GM19468 (cell line): Measurements from ENCODE around the gene ZDHHC3.

ENCODE experiments used
- ATAC-seq: cut with Tn5 transposase; IDR thresholded peaks from one replicate; pipeline ENCODE4 v1.9.1; 2021; ENCODE audit warnings: mild to moderate bottlenecking, moderate library complexity, moderate number of reproducible peaks; ENCODE audit not compliant: unreplicated experiment; ENCODE audit errors: extremely low read depth

Gene ZDHHC3

DNA sequence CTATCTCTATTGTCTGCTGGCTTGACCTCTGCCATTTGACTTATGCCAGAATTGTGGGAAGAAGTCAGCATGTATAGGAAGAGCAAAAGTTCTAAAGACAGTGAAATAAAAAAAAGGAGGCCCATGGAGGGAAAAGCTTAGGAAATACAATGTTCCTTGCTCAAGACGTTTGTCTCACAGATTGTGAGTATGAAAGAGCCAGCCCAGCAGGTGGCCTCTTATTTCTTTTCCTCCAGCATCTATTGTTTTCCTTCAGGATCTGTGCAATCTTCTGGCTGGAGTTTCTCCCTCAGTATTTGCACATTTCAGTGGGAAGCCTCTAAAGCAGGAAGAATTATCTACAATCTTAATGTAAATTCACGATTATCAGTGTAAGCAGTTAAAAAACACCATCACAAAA lies 43.7 kb downstream of the ZDHHC3 start:
- no peak for ATAC-seq

DNA sequence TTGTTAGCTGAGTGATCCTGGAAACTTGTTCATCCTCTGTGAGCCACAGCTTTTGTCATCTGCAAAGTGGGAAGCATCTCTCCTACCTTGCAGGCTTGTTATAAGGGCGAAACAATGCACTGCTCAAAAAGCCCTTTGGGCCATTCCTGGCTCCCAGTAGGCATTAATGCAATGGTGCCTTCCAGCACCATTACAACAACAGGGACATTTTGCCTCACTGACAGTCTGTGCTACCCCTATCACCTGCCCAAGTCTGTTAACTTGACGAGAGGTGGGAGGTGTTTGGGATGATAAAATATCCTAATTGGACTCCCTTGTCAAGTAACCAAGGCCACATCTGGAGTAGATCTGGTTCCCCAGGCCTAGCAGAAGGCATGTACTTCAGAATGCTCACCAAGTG lies 44.2 kb downstream of the ZDHHC3 start:
- ATAC-seq: no peak

DNA sequence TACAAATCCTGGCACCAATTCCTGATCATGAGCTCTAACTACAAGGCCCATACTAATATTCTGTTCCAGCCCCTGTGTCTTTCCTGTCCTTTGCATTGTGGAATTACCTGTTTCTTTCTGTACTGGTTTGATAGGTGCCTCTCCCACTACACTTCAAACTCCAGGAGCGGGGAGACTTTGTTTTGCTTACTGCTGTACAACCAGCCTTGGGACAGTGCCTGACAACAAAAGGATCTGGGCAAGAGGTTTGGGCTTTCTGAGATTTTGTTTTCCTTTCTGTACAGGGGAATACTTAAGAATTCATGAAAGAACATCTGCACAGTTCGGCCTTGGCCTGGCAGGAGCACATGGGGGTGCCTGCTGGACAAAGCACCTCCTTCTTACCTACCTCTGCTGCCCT lies 45.1 kb downstream of the ZDHHC3 start:
- ATAC-seq: no peak

DNA sequence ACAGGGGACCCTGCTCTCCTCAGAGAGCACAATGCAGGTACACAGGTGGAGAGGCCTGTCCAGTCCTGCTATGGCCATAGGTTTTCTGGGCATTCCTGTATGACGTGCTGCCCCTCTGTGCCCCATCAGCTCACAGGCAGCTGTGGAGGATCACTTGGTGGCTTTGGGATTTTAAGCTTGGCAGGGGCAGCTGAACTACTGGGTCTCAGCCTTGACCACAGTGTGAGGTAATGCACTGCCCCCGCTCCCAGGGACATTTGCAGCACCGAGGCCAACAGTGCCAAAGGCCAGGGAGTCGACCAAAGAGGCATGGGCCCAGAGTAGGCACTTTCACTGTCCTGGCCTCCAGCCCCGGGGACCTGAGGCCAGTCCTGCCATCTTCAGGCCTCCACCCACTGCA lies 46.2 kb downstream of the ZDHHC3 start:
- no peak for ATAC-seq

DNA sequence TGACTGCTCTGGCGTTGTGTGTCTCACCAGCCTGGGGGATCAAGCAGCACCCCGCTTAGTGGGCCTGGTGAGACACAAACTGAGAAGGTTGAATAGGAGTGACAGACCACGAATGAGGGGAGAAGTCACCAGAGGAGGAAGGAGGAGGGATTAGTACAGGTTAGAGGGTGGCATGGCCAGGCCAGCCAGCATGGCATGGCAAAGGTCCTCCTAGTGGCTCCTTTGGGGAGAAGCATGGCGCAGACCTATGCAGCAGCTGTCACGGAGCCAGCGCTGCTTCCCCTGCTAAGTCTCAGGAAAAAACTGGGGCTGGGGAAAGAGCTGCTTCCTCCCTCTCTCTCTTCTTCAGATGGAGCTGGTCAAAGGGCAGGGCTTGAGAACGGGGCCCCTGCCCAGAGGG lies 48.6 kb downstream of the ZDHHC3 start:
- no peak for ATAC-seq

DNA sequence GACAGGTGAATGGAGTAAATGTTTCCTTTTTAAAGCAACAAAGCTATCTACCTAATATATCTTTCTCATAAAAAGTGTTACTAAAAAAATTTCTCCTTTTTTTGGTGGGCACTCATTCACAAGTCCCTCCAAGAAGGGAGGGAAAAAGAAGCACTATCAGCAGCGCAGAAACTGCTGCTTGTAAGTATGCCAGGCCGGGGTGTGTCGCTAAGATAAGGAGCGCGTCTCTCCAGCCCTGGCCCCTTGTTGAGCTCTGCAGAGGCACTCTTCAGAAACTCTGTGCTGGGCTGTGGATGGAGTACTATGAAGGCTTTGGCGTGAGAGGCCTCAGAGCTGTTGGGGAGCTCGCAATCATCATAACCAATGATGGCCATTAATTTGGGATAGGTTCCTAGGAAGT lies 49.1 kb downstream of the ZDHHC3 start:
- no peak for ATAC-seq

DNA sequence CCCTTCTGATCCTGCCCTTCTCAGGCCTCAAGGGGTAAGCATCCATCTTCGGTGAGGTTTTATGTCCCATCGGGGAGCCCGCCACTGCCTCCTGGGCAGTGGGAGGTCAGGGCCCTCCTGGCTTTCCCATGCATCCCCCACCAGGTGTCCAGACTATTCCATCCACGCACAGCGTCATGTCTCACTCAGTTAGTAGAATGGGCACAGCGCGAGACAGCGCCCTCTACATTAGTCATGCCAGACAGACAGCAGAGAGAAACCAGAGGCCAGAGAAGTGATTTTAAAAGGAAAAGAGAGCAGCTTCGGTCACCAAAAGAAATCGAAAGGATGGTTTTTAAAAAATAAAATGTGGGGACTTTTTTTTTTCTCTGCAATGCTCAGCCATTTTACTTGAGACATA lies 49.8 kb downstream of the ZDHHC3 start:
- ATAC-seq: no peak

DNA sequence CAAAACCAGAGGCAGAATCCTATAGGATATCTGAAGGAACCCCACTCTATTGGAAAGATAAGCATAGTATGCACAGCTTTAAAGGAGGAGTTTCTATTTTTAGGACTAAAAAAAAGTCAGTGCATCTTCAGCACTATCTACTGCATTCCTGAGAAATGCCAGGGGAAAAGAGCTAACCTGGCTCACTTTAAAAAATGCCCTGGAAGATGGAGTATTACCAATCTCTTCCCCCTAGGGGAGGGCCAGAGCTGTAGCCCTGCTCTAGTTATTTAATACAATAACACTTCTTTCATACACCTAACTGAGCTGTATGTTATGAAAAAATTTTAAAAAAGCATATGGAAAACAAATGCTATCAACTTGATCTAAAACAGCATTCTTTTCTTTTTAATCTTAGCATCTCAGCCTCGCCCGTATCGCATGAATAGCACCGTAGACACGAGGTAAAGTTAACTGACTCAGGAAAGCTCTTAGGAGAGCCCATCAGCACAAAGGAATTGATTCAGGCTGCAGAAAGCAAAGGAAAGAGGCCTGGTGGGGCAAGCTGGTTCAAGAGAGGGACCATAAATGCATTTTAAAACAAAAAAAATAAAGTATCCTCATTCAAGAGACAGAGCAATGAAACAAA lies 51.4 kb downstream of the ZDHHC3 start:
- ATAC-seq: no peak

DNA sequence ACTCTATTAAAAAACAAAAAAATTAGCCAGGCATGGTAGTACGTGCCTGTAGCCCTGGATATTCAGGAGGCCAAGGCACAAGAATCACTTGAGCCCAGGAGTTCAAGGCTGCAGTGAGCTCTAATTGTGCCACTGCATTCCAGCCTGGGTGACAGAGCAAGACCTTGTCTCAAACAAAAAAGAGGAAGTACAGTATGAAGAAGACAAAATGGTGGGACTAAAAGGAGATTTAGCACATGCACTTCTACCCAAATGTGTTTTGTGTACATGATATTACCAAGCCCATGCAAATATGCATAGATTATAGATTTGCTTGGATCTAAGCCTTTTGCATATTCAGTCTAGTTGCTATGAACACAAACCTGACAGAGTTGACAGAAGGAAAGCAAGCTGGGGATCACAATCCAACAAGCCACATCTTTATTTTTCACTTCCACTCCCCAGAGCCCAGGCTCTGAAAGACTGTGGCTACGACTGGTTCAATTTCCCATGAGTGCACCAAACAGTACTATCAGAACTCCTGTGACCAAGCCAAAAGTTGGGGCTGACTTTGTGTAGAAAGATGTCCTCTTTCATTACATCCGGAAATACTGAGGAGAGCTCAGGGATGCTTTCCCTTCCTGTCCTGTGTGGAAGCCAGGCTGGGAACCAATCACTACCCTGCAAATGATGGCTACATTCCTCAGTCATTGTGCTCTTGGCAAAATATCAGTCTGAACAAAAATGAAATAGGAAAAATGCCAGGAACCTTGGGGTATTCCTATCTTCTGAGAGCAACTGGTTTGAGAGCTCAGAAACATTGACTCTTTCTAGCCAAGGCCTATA lies 52.1 kb downstream of the ZDHHC3 start:
- no peak for ATAC-seq

DNA sequence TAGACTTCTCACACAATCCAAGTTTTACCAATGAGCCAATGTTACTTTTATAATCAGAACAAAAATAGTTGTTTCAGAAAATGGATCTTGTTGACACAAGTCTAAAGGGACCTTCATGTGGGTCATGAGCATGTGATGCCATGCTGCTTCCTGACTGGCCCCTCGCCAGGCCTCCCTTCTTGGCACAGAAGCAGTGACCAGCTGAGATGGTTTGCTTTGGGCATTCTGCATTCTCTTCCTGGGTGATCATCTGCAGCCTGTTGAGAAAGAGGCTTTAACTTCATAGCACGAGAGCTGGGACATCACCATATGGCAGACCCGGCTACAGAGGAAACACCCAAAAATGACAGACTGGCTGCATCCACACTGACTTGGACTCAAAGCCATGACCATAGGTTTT lies 55.9 kb downstream of the ZDHHC3 start:
- ATAC-seq: no peak

DNA sequence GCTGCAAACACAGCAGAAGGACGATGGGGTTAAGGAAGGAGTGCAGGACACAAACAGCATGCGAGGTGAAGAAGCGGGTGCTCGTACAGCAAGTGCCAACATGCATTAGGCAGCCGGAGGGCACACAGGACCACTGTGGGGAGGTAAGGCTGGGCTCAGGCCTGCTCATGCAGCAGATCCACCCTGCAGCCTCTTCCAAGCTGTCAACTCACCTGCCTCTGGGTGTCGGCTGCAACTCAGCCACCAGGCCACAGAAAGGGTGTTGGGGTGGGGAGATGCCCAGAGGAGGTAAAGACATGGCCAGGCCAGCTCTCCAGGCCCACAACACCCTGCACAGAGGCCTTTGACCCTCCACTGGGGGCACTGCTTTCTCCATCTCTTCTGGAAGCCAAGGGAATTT lies 57.4 kb downstream of the ZDHHC3 start:
- no peak for ATAC-seq

DNA sequence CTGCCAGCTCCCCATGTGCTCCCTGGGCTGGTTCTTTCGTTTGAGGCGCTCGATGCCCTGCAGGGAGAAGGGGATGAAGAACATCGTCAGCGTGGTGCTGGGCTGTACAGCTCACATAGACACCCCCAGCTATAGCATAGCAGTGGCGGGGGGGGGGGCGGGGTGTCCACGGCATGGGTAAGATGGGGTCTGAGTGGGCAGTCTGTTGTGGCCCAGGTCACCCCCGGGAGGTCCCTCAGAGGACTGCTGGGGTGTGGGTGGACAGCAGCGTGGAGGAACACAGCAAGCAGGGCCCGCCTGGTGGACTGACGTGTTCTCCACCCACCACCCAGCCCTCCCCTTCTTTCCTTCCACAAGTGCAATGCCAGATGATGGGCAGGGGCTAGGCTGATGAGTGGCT lies 57.9 kb downstream of the ZDHHC3 start:
- no peak for ATAC-seq

DNA sequence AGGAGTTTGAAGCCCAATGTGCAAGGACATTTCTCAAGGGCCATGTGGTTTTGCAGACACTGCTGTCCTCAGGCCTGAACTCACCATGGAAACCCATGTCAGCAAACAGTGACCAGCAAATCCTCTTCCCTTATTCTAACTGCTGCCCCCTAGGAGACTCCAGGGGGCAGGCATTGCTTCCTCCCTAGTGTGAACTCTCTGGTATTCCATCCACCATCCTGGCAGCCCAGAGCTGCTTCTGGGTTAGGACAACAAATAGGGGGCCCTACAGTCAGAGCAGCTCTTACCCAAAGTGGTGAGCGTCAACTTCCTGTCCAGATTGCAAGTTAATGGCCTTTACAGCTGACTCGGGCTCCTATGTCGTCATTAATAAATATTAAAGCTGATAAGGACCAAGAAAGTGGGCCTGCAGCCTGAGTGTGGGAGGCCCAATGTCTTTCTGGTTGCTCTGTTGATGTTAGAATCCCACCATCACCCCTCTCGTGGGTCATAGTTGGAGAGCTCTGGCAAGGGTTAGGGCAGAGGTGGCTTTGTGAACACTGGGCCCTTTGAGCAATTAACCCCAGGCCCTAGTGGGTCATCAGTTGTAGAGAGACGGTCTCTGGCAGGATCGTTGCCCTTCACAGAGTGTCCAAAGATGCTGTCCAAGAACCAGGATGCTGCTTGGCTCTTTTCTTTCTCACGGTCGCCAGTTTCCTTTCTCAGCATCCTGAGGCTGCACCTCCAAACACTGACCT lies 60.1 kb downstream of the ZDHHC3 start:
- no peak for ATAC-seq

DNA sequence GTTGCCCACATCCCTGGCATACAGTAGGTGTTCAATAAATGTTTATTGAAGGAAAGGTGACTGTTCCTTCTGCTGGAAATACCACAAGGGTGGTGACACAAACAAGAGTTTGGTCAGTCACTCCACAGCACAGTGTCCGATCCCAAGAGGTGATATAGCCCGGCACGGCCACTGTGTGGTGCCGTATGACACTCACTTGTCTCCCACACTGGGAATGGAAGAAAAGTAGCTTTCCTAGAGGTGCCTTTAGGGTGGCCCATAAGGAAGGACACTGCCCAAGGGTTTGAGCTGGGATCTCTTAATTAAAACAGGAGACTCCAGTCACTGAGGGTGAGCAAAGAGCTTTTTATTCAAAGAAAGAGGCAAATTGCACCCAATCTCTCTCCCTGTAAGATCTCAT lies 61.0 kb downstream of the ZDHHC3 start:
- no peak for ATAC-seq

DNA sequence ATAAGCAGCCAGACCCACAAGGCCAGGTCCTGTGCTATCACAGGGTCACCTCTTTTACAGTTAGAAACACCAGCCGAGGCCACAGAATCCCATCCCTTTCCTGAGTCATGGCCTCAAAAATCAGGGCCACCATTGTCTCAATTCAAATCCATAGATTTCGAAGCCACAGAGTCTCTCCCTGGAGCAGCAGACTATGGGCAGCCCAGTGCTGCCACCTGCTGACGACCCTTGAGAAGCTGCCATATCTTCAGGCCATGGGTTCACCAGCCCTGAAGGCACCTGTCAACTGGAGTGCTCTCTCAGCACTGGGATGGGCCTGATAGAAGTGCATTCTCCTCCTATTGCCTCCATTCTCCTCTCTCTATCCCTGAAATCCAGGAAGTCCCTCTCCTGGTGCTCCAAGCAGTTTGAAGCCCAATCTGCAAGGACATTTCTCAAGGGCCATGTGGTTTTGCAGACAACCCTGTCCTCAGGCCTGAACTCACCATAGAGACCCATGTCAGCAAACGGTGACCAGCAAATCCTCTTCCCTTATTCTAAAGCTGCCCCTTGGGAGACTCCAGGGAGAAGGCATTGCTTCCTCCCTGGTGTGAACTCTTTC lies 62.0 kb downstream of the ZDHHC3 start:
- ATAC-seq: no peak

DNA sequence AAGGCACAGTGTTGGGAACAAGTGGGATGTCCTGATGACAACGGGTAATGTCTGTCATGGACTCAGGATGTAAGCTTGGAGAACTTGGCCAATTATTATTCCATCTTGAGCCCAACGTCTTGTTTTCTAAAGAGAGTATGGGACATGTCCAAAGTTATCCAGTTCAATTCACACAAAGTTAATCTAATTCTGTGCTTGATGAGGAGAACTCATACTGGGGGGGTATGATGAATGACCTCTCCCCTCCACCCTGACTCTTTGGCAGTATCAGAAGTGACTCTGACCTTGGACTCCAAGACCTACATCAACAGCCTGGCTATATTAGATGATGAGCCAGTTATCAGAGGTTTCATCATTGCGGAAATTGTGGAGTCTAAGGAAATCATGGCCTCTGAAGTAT lies 65.3 kb downstream of the ZDHHC3 start:
- no peak for ATAC-seq

DNA sequence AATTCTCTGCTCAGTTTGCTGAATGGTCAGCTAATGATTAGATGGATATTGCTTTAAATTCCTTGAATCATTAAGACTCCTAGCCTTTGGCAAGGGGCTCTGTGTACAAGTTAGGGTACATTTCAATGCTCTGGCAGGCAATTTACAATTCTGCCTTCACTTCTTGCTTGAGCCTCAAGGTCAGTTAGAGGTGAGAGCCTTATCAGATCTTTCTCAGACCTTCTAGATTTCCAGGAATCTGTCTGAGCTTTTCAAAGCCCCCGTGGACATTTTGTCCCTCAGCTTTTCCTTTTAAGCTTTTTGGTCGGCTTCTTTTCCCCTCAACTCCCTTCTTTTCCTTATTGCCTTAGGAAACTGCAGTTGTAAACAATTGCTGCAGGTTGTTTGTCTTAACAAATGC lies 66.9 kb downstream of the ZDHHC3 start:
- ATAC-seq: no peak

DNA sequence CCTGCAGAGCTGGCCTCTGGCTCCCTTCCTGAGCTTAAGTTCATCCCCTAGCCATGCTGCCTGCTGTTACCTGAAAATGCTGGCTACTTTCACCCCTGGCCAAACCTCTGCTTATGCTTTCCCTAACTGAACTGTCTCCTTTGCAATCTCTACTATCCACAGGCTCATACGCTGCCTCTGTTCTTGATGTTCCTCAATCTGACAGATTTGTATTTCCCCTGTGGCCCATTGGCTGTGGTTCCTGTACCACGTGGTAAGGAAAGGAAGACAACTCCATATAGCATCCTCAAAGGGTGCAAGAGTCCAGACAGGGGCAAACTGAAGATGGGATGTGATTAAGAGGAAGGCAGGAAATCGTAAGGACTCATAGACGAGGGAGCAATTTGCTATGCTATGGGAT lies 68.4 kb downstream of the ZDHHC3 start:
- ATAC-seq: no peak

DNA sequence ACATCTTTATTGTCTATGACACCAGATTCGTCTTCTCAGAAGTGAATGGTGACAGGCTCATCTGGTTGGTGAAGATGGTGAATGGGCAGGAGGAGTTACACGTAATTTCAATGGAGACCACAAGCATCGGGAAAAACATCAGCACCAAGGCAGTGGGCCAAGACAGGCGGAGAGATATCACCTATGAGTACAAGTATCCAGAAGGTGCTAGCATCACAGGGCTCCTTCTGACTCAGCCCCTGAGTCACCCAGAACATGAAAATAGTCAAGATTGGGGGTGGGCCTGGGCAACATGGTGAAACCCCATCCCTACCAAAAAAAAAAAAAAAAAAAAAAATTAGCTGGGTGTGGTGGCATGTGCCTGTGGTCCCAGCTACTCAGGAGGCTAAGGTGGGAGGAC lies 69.0 kb downstream of the ZDHHC3 start:
- ATAC-seq: no peak

DNA sequence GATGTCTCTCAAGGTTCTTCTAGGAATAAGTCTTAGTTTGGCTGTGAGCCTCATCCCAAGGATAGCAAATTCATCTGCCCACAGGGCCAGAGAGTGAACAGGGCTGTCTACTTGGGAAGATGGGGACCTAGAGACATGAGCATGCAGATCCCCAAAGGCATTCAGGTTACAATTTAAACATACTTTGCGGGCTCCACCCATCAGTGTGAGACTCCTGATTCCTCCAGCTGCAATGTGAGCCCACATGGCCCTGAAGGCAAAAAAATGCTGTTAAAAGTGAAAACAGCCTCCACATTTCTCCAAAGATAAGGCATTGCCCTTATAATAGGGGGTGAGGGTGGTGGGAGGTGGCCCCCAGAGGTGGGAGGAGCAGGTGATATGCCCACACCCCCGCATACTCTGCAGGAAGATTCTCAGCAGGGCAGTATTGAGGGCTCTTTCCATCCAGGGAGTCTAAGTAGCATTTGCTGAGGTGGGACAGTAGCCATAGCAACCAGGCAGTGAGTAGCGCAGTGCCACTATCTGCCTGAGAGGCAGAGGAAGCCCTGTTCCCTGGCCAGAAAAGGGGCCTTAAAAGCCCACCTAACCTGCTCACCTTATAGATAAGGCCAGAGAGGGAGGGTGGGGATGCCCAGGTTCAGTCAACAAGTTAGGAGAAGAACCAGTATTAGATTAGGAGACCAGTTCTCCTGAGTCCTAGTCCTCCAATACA lies 70.4 kb downstream of the ZDHHC3 start:
- no peak for ATAC-seq
